ENCODE results near the gene ADAMTS6.

- TF ChIP-seq CTCF (IDR thresholded peaks at IDR 0.05; ENCODE audit: poor library complexity) (no peak), EZH2 (IDR thresholded peaks at IDR 0.05; ENCODE audit: borderline replicate concordance) (no peak), EZH2phosphoT487 (IDR thresholded peaks at IDR 0.05; ENCODE audit: low read depth, severe bottlenecking, unreplicated experiment) (no peak)
These were observed 189.5 kb downstream of the ADAMTS6 start for GRCh38 chr5:65292196-65292595.

All from hepatocyte (in vitro differentiated cells).